Measurements from ENCODE around the gene CPVL.
"Not testable (repeated sequence)": the region's sequence is repeated elsewhere in the genome, so short reads cannot be mapped to it uniquely, and the experiment has no call there.

Gene CPVL

DNA sequence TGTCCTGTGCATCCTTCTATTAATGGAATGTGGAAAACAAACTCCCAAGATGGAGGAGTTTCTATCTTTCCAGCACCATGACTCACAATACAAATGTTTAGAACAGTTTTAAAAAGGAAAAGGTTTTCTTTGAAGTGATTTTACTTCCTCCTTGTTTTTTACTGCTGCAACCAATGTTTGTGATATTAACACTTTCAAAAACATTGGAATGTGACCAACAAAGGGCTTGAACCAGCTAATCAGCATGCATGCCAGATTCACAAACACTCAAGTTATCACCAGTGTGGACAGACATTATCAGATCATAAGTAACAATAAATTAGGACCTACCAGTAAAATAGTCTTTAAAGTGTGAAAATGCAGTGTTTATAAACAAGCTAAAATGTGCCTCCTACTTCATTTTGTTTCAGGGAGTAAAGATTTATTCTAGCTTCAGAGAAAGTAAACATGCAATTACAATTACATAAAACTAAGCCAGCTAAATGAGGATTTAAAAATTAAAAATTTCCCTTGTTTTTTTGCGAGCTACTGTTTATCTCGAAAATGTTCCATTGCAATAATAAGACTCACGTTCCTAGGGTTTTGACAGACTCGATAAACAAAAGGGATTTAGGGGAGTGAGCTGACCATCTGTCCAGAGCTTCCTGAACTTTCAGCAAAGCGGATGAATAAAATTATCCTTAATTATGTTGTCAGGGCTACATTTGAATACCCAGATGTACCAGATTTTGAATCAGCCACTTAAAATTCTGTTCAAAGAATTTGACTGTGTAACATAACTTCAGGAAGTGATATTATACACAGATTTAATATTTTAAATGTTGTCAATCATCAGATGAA is 29.8 kb downstream of the CPVL start:
- DNase-seq = peak; percentile 50

DNA sequence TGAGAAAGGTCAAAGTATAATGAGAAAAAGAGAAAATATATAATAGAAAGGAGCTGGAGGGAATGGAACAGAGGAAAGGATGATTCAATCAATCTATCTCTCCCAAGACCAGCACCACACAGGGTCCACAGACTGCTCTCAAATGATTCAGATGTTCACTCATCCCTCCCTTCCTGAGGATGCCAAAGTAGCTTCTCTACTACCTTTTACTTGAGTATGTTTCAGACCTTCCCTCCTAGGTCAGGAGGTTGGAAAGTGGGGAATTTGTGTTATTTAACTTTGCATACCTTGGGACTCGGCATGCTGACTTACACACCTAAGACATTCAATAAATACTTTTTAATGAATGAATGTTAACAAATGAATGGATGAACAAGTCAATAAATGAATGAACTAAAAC is 30.6 kb downstream of the CPVL start:
- no peak for DNase-seq

DNA sequence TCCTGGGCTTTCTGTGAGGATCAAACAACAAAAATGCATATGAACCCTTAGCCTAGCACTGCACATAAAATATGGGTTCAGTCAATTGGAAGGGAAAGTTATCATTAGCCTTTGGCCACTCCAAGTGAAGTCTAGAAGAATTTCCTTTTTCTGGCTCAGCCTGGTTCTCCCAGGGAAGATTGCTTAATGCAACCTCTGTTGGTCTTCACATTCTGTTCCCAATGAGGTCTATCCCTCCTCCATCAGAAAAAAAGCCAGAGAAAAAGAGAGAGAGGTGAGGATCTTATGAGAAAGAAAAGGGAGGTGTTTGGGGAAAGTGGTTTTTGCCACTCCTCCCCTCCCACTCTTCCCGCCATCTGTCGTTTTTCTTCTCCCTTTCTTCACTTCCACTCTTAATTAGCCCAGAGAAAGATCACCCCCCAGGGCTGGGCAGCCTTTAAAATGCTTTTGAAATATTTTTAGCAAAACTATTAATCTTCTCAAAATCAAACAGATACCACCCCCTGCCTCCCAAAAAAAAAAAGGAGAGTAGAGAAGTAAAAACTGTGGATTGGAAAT is 31.1 kb downstream of the CPVL start:
- DNase-seq = no peak

DNA sequence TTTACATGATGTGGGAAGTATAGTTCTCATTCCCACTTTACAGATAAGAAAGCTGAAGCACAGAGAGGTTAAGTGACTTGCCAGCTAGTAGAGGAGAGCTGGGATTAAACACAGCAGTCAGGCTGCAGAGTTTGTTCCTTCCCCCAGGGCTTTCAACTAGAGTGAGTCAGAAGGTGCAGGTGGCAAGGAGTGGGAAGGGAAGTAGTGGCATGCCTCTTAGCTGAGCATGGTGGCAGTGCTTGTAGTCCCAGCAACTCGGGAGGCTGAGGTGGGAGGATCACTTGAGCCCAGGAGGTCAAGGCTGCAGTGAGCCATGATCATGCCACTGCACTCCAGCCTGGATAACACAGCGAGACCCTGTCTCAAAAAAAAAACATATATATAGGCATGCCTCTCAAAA is 32.1 kb downstream of the CPVL start:
- peak; percentile 31 for DNase-seq

DNA sequence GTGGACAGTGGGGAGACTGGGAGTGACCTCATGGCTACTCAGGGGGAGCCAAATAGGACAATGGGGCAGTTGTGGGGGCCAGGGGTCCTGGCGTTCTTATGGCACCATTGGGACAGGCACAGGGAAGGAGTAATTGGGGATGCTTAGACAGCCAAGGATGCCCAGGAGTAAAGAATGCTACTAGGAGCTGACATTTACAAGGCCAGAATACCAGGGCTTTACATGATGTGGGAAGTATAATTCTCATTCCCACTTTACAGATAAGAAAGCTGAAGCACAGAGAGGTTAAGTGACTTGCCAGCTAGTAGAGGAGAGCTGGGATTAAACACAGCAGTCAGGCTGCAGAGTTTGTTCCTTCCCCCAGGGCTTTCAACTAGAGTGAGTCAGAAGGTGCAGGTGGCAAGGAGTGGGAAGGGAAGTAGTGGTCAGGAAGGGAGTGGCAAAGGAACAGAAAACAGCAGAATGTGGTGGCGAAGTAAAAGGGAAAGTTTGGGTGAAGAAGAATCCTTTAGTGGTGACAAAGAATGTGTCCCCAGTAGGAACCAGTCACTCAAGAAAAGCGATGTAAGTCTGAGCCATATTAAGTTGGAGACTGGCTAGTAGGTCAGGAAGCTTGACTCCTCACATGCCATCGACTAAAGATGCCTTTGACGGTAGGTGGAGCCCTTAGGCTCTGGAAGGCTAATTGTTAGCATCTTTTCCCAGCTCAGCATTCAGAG is 32.8 kb downstream of the CPVL start:
- DNase-seq = peak; percentile 87

DNA sequence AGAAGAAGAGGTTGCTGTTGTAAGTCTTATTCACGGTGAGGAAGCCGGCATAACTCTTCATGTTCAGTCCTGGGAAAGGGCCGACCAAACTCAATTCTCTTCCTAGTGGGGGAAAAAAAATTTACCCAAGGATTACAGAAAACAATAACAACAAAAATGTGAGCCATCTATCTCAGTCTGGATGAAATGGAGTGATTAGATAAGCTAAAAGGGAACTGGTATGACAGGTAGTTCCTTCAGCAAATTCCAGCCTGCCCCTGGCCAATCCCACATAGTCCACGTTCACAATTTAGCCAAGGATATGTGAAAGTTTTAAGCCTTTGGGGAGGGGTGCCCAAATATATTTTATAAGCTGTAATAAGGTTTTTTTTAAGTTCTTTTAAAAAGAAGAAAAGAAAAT is 33.6 kb downstream of the CPVL start:
- no peak for DNase-seq

DNA sequence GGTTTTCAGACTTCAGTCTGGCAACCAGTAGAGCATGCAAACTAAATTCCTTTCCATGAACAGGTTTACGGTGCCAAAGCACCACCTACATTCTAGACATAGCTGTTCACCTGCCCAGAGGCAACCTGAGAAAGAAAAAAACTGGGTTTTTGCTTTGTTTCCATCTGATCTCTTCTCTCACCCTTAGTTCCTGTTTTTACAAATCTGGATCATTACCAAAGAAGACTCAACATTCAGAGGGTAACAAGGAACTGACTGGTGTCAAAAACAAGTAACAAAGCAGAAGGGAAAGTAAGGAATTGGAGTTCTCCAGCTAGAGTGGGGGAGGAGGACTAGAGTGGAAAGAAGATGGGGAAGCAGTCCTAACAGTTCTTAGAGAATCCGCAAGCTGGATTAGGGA is 36.4 kb downstream of the CPVL start:
- no peak for DNase-seq

DNA sequence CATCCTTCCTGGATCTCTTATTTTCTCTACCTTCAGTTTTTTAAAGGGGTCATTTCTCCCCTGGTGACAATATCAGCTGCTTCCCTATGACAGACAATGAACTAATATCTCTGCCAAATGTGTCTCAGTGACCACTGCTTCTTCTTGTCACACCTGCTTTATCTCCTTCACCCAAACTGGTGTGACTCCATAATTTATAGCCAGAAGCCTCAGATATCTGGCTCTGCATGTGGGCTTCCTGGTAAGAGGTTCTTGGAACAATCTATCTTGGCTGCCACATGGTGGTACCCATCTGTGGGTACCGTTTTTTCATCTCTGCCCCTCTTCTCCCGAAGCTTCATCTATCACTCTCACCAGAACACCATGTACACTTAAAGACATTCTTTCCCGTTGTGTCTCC is 37.0 kb downstream of the CPVL start:
- no peak for DNase-seq

DNA sequence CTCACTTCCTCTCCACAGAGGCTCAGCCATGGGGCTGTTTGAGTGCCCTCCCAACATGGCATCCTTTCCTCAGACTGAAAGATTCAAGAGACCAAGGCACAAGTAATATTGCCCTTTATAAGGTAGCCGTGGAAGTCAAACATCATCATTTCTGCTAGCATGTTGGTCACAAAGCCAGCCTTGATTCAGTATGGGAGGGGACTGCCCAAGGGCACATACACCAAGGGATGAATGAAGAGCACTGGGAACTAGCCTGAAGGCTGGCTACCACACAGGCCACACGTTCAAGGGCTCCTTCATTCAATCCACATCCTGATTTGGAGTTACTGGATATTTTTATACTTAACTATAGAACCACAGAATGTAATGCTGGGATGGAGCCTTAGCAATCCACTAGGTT is 39.3 kb downstream of the CPVL start:
- no peak for DNase-seq

DNA sequence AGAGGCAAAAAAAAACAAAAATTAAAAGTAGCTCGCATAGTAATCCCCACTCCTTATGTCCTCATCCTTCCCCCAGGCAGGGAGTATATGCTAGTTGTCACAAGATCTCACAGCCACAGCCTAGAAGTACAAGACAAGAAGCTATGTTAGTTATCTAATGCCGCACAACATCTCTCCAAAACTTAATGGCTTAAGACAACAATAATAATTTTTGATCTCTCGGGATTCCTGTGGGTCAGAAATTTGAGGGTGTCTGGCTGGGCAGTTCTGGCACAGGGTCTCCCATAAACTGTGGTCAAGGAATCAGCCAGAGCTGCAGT is 39.7 kb downstream of the CPVL start:
- DNase-seq = no peak

DNA sequence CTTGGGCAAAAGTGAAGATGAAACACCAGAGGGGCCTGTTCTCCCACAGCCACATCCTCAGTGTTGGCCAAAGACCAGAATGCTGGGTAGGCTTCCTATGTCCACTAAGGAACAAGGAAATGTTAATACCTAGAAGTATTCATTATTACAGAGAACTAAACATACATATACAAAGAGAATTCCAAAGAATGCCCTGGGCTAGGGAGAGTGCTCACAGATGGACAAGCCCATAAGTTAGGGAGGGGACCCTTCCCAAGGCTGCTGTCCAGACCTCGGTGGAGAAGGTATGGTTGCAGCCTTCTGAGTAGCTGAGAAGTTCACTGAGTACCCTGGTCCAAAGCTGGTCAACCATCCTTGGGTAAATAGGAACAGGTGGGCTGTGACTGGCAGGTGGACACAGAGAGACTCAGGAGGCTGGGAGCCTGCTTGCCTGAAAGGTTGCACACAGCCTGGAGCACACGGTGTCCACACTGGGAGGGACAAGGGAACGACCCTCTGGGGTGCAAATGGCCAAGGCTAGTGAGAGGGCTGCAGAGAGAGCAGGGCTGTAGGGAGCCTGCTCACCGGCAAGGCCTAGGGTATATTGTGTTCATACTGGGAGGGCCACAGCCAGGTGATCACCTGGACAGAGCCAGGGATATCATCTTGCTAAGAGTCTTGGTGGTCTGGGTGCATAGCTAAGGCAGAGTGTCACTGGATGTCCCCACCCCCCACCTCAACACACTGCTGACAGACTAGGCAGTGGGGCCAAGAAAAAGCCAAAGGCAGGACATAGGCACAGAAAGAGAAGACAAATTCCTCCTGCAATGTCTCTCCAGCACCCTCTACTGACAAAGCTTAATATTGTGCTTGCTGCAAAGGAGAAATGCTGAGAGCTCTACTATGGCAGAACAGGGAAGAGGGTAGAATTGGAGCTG is 40.3 kb downstream of the CPVL start:
- peak; percentile 90 for DNase-seq

DNA sequence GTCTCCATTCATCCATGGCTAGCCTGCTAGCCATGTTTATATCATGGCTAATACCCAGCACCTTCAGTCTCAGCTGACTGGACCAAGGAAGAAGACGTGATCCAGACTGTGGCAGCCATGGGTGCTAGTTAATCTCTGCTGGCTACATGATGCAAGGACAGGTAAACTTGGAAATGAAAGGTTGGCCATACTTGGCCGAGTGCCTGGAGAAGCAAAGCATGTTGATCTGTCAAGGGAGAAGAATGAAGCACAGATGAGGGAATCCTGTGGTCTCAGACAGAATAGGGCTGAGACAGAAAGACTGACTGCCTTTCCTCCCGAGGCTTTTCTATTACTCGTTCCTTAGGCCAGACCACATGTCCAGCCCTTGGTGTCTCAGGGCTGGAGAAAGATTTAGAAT is 41.1 kb downstream of the CPVL start:
- no peak for DNase-seq

DNA sequence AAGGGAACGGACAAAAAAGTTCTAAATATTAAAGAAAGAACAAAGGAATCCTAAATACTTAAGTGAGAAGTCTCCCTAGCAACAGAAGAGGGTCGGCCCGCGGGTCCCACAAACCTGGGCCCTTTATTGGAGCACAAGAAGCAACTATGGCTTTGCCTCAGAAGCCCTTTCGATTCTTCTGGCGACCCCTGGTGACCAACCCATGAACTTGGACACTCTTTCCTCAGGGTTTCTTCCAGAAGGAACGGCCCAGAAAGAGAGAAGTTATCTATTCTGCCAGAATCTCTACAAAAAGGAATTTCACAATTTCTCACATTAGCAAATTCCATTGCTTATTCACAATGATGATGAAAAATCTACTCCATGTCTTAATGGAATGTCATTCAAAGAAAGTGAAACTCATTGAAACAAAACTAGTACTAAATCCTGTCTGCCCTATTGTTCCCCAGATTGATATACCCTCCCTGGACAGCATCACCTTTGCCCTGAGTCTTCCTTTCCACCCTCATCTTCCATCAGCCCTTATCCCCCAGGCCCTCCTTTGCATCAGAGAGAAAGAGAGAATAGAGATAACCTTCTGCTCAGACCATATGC is 43.7 kb downstream of the CPVL start:
- DNase-seq = peak; percentile 85

DNA sequence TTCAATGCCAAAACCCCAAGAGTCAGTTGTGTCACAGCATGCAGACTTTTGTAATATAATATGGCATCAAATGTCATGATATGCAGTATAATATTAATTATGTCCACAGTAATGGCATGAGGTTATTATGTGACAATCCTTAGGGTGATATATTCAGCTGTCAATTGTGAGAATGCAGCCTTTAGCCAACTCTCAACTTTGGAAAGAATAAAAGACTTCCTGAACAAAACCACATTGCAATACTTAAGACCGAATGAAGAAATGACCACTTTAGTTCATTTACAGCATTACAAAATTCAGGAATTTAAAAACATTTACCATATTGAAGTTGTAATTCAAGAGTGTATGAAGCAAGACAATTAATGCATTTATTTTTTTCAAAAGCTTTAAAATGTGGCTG is 45.4 kb downstream of the CPVL start:
- no peak for DNase-seq

DNA sequence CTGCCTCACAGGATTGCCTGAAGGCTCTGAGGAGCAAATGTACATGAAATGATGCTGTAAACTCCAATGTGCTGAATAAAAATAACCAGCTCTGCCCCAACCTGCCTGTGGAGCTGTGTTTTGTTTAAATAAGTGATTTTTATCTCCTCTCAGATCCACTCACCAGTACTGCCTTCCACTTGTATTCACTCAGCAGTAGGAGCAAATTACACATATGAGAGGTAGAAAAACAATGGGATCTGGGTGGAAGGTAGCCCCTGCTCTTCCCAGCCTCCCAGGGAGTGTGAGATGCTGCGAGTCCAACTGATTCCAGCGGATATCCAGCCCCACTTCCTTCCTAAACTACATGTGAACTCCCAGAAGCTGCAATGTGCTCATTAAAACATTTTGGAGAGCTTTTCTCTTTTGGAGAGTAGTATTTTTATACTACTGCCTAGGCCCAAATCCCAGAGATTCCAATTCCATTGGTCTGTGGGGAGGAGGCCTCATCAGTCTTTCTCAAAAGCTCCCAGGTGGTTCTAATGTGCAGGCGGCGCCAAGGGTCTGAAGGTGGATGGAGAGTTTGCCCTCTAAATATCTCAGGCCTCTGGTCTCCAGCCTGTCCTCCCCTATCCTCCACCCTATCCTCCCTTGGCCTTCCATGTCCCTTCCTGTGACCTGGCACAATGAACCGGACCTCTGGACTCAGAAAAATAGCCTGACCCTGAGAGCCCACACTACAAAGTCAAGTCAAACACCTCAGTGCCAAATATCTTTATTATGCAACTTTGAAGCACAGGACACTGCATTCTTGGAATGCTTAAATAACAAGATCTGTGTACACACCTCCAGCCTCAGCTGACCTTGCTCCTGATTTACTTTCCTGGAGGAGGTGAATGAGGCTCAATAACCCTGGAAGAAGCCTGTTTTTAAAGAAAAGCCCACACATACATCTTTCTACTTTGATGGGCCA is 46.2 kb downstream of the CPVL start:
- DNase-seq = no peak

DNA sequence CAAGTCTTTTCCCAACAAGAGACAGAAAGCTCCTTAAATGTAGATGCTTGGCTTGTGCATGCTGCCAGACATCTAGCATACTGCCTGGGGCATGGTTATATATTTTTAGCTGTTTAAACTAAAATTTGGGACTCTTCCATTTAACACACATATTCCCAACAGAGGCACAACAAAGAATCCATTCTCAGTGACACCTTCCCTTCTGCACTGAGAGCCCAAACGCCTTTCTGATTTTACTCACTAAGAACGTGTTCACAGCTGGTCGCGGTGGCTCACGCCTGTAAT is 49.9 kb downstream of the CPVL start:
- no peak for DNase-seq

DNA sequence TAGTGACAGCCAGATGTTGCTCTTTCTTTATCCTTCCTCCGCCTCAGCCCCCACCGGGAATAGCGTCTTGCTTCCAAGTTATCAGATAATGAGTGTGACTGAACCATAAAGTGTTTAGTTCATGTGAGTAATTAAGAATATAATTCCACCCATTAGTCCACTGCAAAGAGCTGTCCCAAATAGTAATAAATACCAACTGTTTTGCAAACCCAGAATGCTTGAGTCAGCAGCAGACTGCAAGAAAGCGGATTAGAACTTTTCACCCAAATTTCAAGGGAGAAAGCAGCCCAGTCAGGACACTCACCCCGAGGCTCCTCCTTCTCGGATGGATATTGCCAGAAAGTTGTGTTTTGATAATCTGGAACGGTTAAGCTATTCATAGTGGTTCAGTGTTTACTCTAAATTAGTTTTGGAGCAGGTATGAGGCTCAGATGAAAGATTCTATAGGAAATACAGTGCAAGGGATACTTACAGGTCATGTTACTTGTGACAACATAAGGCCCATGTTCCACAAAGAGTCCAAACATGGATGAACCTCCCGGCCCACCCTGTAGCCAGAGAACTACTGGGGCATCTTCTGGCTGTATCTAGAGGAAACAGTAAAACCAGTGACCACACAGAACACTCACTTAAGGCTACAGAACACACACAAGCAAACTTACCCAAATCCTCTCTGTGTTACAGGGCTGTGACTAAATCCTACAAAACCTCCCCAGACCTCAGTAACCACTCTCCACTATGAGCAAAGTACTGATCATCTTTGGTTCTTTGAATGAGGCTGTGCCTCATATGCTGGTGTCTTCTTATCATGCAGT is 50.5 kb downstream of the CPVL start:
- DNase-seq = no peak

DNA sequence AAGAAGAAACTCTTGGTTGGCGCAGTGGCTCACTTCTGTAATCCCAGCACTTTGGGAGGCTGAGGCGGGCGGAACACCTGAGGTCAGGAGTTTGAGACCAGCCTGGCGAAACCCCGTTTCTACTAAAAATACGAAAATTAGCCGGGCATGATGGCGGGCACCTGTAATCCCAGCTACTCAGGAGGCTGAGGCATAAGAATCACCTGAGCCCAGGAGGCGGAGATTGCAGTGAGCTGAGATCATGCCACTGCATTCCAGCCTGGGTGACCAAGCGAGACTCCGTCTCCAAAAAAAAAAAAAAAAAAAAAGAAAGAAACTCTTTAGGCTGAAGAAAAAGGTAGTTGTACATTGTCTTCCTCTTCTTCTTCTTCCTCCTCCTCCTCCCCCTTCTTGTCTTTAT is 53.2 kb downstream of the CPVL start:
- DNase-seq = not testable (repeated sequence)

DNA sequence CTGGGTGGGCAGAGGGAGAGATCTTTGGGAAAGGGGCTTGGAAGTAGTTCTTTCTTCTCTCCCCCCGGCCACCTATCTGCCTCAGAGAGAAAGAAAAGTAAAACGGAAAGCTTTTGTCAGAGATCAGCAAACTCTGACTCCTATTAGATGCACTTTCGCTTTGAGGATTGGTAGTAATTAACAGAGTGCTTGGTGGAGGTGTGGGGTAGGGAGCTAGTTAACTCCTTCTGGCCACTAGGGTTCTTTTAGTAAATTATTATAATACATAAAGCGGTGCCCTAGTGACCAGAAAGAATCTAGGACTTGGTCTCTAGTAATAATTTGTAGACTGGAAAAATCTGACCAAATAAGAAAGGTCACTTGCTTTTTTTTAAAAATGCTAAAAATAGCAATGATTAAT is 54.6 kb downstream of the CPVL start:
- DNase-seq = no peak

DNA sequence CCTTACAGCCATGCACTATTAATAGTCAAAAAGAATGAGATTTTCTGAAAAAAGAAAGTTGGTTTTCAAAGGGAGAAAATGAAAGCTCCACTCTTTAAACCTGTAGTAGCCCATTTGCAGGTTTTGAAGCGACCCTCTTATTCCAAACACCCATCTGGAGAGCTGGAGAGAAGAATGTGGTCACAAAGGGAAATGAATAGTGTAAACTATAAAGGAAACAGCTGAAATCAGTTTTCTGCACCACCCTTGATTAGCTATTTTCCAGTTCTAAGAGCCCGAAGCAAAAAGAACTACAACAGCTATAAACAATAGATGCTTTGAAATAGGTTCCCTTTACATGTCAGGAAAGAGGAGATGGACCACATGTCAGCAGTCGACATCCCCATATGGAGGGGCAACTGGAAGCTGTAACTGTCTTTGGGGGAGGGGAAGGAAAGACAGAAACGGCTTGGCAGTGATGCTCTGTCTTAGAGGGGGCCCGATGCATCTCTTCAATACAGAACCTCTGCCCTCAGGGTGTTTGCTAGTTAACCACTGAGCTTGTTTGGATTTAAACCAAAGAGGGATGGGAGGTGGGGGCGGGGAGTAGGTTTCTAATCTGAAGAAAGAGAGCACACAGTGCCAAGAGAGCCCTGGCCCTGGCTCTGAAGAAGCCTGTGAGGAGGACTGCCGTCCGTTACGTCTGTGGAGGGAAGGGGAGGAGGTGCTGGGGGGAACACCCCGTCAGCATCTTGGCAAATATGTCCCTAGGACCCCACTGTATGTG is 55.3 kb downstream of the CPVL start:
- no peak for DNase-seq
